VCaP (cell line): ENCODE data around the gene JAKMIP1.

Source experiments
- H3K27ac ChIP-seq: fragments of 450-650 bp; 2 replicates; pipeline ENCODE4 v1.5.1; 2017
- CTCF ChIP-seq: fragments of 450-650 bp; conservative IDR thresholded peaks from 2 replicates; pipeline ENCODE4 v1.5.1; 2017; ENCODE audit warnings: mild to moderate bottlenecking, moderate library complexity

The JAKMIP1 gene

GRCh38 chr4:6121276-6121850 lies 79.0 kb downstream of the JAKMIP1 start:
- no peak overlapping the region for H3K27ac ChIP-seq
- no peak for TF ChIP-seq CTCF

GRCh38 chr4:6120361-6120760 lies 80.0 kb downstream of the JAKMIP1 start:
- H3K27ac ChIP-seq: no peak overlapping the region
- no peak for TF ChIP-seq CTCF

GRCh38 chr4:6119507-6120020 lies 80.8 kb downstream of the JAKMIP1 start:
- H3K27ac ChIP-seq: no peak overlapping the region
- no peak for TF ChIP-seq CTCF

- H3K27ac ChIP-seq: no peak overlapping the region
- TF ChIP-seq CTCF: no peak
Measured at GRCh38 chr4:6118201-6118600, 82.1 kb downstream of the JAKMIP1 start.

- H3K27ac ChIP-seq: no peak overlapping the region
- no peak for TF ChIP-seq CTCF
Measured at GRCh38 chr4:6116696-6117285, 83.6 kb downstream of the JAKMIP1 start.

GRCh38 chr4:6115746-6116586 lies 84.4 kb downstream of the JAKMIP1 start:
- no peak overlapping the region for H3K27ac ChIP-seq
- no peak for TF ChIP-seq CTCF

- no peak overlapping the region for H3K27ac ChIP-seq
- TF ChIP-seq CTCF: no peak
Measured at GRCh38 chr4:6115342-6115741, 85.0 kb downstream of the JAKMIP1 start.
